HepG2 (cell line): ENCODE results near the gene DOCK1. TPM values are rescaled to one million over a fixed set of nuclear protein-coding genes. Genes with fewer than 3 reads are reported as not detected.

Experiments used
- ATAC-seq: fragments of 200-7000 bp; cut with Tn5 transposase; 3 replicates; pipeline ENCODE4 v1.9.1; 2020; ENCODE audit warnings: mild to moderate bottlenecking, moderate library complexity
- BruUV-seq: library from RNA; stranded (reverse); fragments of 400-500 nt; replicated peaks from 2 replicates; lab custom pipeline; 2021; lab: Mats Ljungman, UMichigan
- CTCF ChIA-PET: fragments of 300-600 bp; formaldehyde crosslinking; extraction: SDS; loops from one replicate; lab custom pipeline; 2021; ENCODE audit warnings: low total read pairs, inconsistent platforms, low intra/inter-chr PET ratio; lab: Yijun Ruan, JAX
- POLR2A ChIA-PET: fragments of 350-600 bp; sonication (Branson Sonifier 250); formaldehyde crosslinking; loops from one replicate; lab custom pipeline; 2020; ENCODE audit warnings: antibody characterized with exemption, inconsistent platforms; lab: Yijun Ruan, JAX
- DNase-seq: peaks from one replicate; pipeline ENCODE4 v3.0.0-alpha.2; 2015; ENCODE audit warnings: low spot score
- FAIRE-seq: peaks from 3 replicates; lab custom pipeline; 2011; peaks lifted over from hg19 to GRCh38; lab: Jason Lieb, UNC
- H2AFZ ChIP-seq: one replicate; pipeline ENCODE4 v1.6.1; 2011; ENCODE audit warnings: low read length, inconsistent platforms
- H3K27ac ChIP-seq: fragments of 300-600 bp; 3 replicates; pipeline ENCODE4 v1.8.0; 2011; ENCODE audit warnings: mixed run types, mild to moderate bottlenecking, mixed read lengths, low read length, inconsistent platforms; ENCODE audit not compliant: insufficient read depth; ENCODE audit errors: extremely low read length
- H3K27me3 ChIP-seq, 2 experiments: fragments of 200-600 bp in 1 of 2; 2 replicates in 1 of 2; 3 replicates in 1 of 2; pipeline versions ENCODE4 v1.6.0 to v1.8.0; 2011; ENCODE audit warnings: low read length in 2 of 2, mild to moderate bottlenecking in 2 of 2, moderate library complexity in 2 of 2, inconsistent platforms in 1 of 2; ENCODE audit not compliant: insufficient read depth in 2 of 2, control insufficient read depth in 1 of 2
- H3K36me3 ChIP-seq, 2 experiments: fragments of 200-600 bp in 1 of 2; replicated peaks in 1 of 2; 2 replicates in 1 of 2; 3 replicates in 1 of 2; pipeline versions ENCODE4 v1.5.1 to v1.8.0; 2011; ENCODE audit warnings: low read length in 2 of 2, inconsistent platforms in 1 of 2; ENCODE audit not compliant: insufficient read depth in 2 of 2, control insufficient read depth in 1 of 2
- H3K4me1 ChIP-seq: 2 replicates; pipeline ENCODE4 v1.5.1; 2012; ENCODE audit warnings: low read length, inconsistent platforms; ENCODE audit not compliant: insufficient read depth
- H3K4me2 ChIP-seq: 2 replicates; pipeline ENCODE4 v1.6.0; 2011; ENCODE audit warnings: low read depth, low read length, inconsistent platforms
- H3K4me3 ChIP-seq, 3 experiments: fragments of 200-600 bp in 1 of 3; sonication (generic), shearing (Covaris generic) in 1 of 3; replicated peaks in 1 of 3; 2 replicates each; pipeline ENCODE4 v1.5.1; 2011 to 2016; ENCODE audit warnings: low read length in 3 of 3, inconsistent platforms in 2 of 3, low read depth in 2 of 3, mild to moderate bottlenecking in 2 of 3, control low read depth in 1 of 3, mixed read lengths in 1 of 3; ENCODE audit not compliant: insufficient read depth in 1 of 3
- H3K79me2 ChIP-seq: one replicate; pipeline ENCODE4 v1.6.1; 2011; ENCODE audit warnings: low read length, inconsistent platforms; ENCODE audit not compliant: insufficient read depth
- H3K9ac ChIP-seq: 2 replicates; pipeline ENCODE4 v1.6.0; 2011; ENCODE audit warnings: mild to moderate bottlenecking, low read depth, low read length, inconsistent platforms; ENCODE audit not compliant: insufficient read depth
- H3K9me3 ChIP-seq: 2 replicates; pipeline ENCODE4 v1.5.1; 2012; ENCODE audit warnings: mild to moderate bottlenecking, low read length
- H4K20me1 ChIP-seq: 2 replicates; pipeline ENCODE4 v1.6.0; 2011; ENCODE audit warnings: inconsistent platforms, mild to moderate bottlenecking, low read length, moderate library complexity; ENCODE audit not compliant: insufficient read depth
- ATF2 ChIP-seq: sonication (generic); formaldehyde crosslinking; IDR thresholded peaks from 2 replicates; pipeline ENCODE4 v1.4.0; 2020; ENCODE audit warnings: missing genetic modification reagents
- CSRNP1 ChIP-seq: sonication (generic); formaldehyde crosslinking; IDR thresholded peaks from 2 replicates; pipeline ENCODE4 v1.8.1; 2023; ENCODE audit warnings: mild to moderate bottlenecking, missing genetic modification reagents
- MAF1 ChIP-seq: sonication (generic); formaldehyde crosslinking; IDR thresholded peaks from 2 replicates; pipeline ENCODE4 v1.5.0; 2020; ENCODE audit warnings: missing genetic modification reagents, borderline replicate concordance
- PBX3 ChIP-seq: sonication (generic); formaldehyde crosslinking; IDR thresholded peaks from 2 replicates; pipeline ENCODE4 v1.8.1; 2023; ENCODE audit warnings: missing genetic modification reagents, inconsistent platforms, borderline replicate concordance
- PHB2 ChIP-seq: fragments of 450-650 bp; IDR thresholded peaks from 2 replicates; pipeline ENCODE4 v1.6.1; 2018; ENCODE audit not compliant: partially characterized antibody
- PHF8 ChIP-seq: sonication (generic); formaldehyde crosslinking; IDR thresholded peaks from 2 replicates; pipeline ENCODE4 v1.5.0; 2020; ENCODE audit warnings: missing genetic modification reagents
- RBAK ChIP-seq: sonication (generic); formaldehyde crosslinking; IDR thresholded peaks from 2 replicates; pipeline ENCODE4 v1.5.1; 2020; ENCODE audit warnings: mild to moderate bottlenecking, missing genetic modification reagents
- TOE1 ChIP-seq: sonication (generic); formaldehyde crosslinking; IDR thresholded peaks from 2 replicates; pipeline ENCODE4 v1.4.0; 2020; ENCODE audit warnings: mild to moderate bottlenecking, missing genetic modification reagents
- ZNF124 ChIP-seq: sonication (generic); formaldehyde crosslinking; IDR thresholded peaks from 2 replicates; pipeline ENCODE4 v1.4.0; 2020; ENCODE audit warnings: missing genetic modification reagents
- ZNF232 ChIP-seq: sonication (generic); formaldehyde crosslinking; IDR thresholded peaks from 2 replicates; pipeline ENCODE4 v1.4.0; 2020; ENCODE audit warnings: missing genetic modification reagents, borderline replicate concordance
- ZNF678 ChIP-seq: sonication (generic); formaldehyde crosslinking; IDR thresholded peaks from 2 replicates; pipeline ENCODE4 v1.4.0; 2020; ENCODE audit warnings: mild to moderate bottlenecking, missing genetic modification reagents
- ZNF878 ChIP-seq: sonication (generic); formaldehyde crosslinking; IDR thresholded peaks from 2 replicates; pipeline ENCODE4 v1.8.1; 2023; ENCODE audit warnings: mild to moderate bottlenecking, missing genetic modification reagents, moderate library complexity
- ZNF879 ChIP-seq: sonication (generic); formaldehyde crosslinking; IDR thresholded peaks from 2 replicates; pipeline ENCODE4 v1.8.1; 2023; ENCODE audit warnings: missing genetic modification reagents
- WGBS: methylation state at CpG from one replicate; pipeline ENCODE4 v1.1.6; 2017; ENCODE audit warnings: low lambda C conversion rate; 5-methylcytosine and 5-hydroxymethylcytosine counted together
- in situ Hi-C: cut with HindIII; loops from 2 replicates; pipeline ENCODE4 v1.10.0; 2017; ENCODE audit warnings: low pct_unique_long_range_greater_than_20kb; ENCODE audit not compliant: extremely low pct_ligation_motif_present
- intact Hi-C: fragments of 100-400 bp; cut with micrococcal nuclease; formaldehyde crosslinking; loops from one replicate; pipeline ENCODE4 v1.10.0; 2022; ENCODE audit not compliant: unreplicated experiment
- polyA plus RNA-seq, 8 experiments: library from polyadenylated mRNA; depleted of rRNA in 3 of 8; stranded (reverse) in 7 of 8; unstranded in 1 of 8; fragments of >200 nt; fragmentation: Illumina TruSeq in 4 of 8; extraction: Trizol in 4 of 8; gene quantifications; 2 replicates each; pipeline versions ENCODE4 v1.2.1 to v1.2.3, GENCODE V29; 2011 to 2016; ENCODE audit warnings: low read depth in 4 of 8, missing spikeins in 1 of 8, mixed read lengths in 1 of 8; ENCODE audit not compliant: insufficient read depth in 1 of 8
- total RNA-seq, 5 experiments: library from RNA; depleted of rRNA; stranded (reverse); fragments of >200 nt; fragmentation: Illumina TruSeq; extraction: Trizol; gene quantifications; 2 replicates each; pipeline ENCODE4 v1.2.3, GENCODE V29; 2016; ENCODE audit warnings: low read depth in 1 of 5
- TF ChIP-seq, protein P1 (sequence below): sonication (generic); formaldehyde crosslinking; IDR thresholded peaks from 2 replicates; pipeline ENCODE4 v1.5.0; 2020; ENCODE audit warnings: missing genetic modification reagents

DOCK1 gene
- total and polyA plus RNA-seq, 2 of the 13 experiments (the other 11 are each of a cell fraction or from before 2014, with no cell fraction given): 8.3 to 25.5 TPM

GRCh38 chr10:127353544-127353943 lies 448.3 kb downstream of the DOCK1 start (continued):
- TF ChIP-seq PBX3 (no peak), CSRNP1 (CRISPR knock-in tag) (no peak), ZNF124 (CRISPR knock-in tag) (no peak)

DNA sequence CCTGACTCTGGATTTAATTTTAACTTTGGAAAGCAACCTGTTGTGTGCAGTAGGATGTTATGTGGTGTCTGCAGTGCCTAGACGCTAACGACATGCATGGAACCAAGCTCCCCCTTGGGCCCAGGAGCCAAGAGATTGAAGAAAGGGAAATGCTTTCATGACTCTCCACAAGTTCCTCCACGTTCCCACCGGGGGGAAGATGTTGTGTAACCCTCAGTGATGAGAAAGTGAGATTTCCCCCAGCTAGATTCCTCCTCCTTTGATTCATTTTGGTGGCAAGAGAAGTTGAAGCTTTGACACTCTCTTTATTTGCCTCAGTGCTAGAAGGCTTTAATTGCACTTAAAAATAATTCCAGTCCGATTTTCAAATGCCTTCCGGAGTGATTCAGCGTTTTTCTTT lies 449.0 kb downstream of the DOCK1 start:
- no peak for TF ChIP-seq ATF2 (CRISPR knock-in tag)
- no peak for TF ChIP-seq RBAK (CRISPR knock-in tag)
- no peak for TF ChIP-seq ZNF878 (CRISPR knock-in tag)
- TF ChIP-seq PHF8 (CRISPR knock-in tag): no peak
- no peak for TF ChIP-seq MAF1 (CRISPR knock-in tag)
- TF ChIP-seq, protein P1, sequence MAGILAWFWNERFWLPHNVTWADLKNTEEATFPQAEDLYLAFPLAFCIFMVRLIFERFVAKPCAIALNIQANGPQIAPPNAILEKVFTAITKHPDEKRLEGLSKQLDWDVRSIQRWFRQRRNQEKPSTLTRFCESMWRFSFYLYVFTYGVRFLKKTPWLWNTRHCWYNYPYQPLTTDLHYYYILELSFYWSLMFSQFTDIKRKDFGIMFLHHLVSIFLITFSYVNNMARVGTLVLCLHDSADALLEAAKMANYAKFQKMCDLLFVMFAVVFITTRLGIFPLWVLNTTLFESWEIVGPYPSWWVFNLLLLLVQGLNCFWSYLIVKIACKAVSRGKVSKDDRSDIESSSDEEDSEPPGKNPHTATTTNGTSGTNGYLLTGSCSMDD: no peak
- no peak for TF ChIP-seq ZNF678 (CRISPR knock-in tag)
- no peak for TF ChIP-seq ZNF232
- TF ChIP-seq PHB2: no peak
- TF ChIP-seq ZNF879: no peak
- no peak for TF ChIP-seq TOE1 (CRISPR knock-in tag)
- no peaks in the 10 kb centered on the region for H3K79me2 ChIP-seq
- no peaks in the 10 kb centered on the region for H3K4me1 ChIP-seq
- H3K27ac ChIP-seq: no peak overlapping the region
- H3K9me3 ChIP-seq: no peaks in the 10 kb centered on the region
- no peak overlapping the region for H2AFZ ChIP-seq
- in situ Hi-C loops (no loop called here), intact Hi-C loops (no loop called here)
- DNase-seq (no peak), ATAC-seq (no peak), FAIRE-seq (no peak)
- CTCF ChIA-PET: no interaction called here
- H3K9ac ChIP-seq: no peak overlapping the region
- no TSS peak for BruUV-seq
- H3K4me3 ChIP-seq: no peak overlapping the region
- POLR2A ChIA-PET: no interaction called here
- no peak overlapping the region for H3K4me2 ChIP-seq
- no peaks in the 10 kb centered on the region for H4K20me1 ChIP-seq
- peaks cover 0 to 10% of the 10 kb centered on the region in 2 experiments; a peak in 2 of 5 replicates for H3K36me3 ChIP-seq
- WGBS: 79% methylated on average over 7 of the region's 7 CpGs
- H3K27me3 ChIP-seq: no peaks in the 10 kb centered on the region
